ENCODE measurements around the gene ARMH1. TPM values are rescaled to one million over a fixed set of nuclear protein-coding genes. Genes with fewer than 3 reads are reported as not detected.

Gene ARMH1
- total and polyA plus RNA-seq, 4 donors, result 6.3 to 15.5 (median 10.9) TPM

- Histone ChIP-seq H3K9me3 (ENCODE audit: control insufficient read depth, insufficient read depth, low read length) (no peaks in the 10 kb centered on the region), H3K27me3 (ENCODE audit: control insufficient read depth, insufficient read depth, low read length) (no peaks in the 10 kb centered on the region), H3K27ac (ENCODE audit: low read depth, low read length) (no peak overlapping the region), H3K36me3 (ENCODE audit: control insufficient read depth, insufficient read depth, low read length) (no peaks in the 10 kb centered on the region), H3K4me3 (ENCODE audit: low read depth, low read length) (no peak overlapping the region), H3K4me1 (ENCODE audit: control insufficient read depth, insufficient read depth, low read length) (peaks cover 8% of the 10 kb centered on the region)
- WGBS (ENCODE audit: insufficient coverage), result 86% methylated on average over 4 of the region's 4 CpGs
- peak in 1 of 6 donors; percentile 83 for DNase-seq (ENCODE audit: low read depth in 4 of 6, low spot score in 6 of 6)
These were observed 42.6 kb downstream of the ARMH1 start for GRCh38 chr1:44717156-44717555.

DNA sequence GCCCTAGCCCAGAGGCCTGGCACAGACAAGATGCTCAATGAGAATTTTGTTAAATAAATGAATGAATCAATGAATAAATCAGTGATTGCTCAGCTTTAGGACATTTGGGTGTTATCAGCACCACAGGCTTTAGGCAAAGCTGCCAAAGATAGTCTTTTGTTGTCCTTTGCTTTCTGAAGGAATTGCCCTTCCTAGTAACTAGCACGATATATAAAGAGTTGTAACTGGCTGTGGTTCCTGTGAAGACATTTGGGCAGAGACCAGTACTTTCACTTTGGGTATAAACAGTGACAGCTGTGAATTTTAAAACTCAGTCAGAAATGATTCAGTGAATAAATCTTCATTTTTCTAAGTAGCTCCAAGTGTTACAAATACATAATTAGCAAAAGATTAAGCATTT is 43.1 kb downstream of the ARMH1 start:
- no peaks in the 10 kb centered on the region for H3K27me3 ChIP-seq (ENCODE audit: control insufficient read depth, insufficient read depth, low read length)
- no CpG with 5 or more reads among the region's 1 CpG for WGBS (ENCODE audit: insufficient coverage)
- peak in 1 of 6 donors; percentile 81 for DNase-seq (ENCODE audit: low read depth in 4 of 6, low spot score in 6 of 6)
- no peak overlapping the region for H3K27ac ChIP-seq (ENCODE audit: low read depth, low read length)
- no peak overlapping the region for H3K4me3 ChIP-seq (ENCODE audit: low read depth, low read length)
- H3K4me1 ChIP-seq (ENCODE audit: control insufficient read depth, insufficient read depth, low read length), result peaks cover 8% of the 10 kb centered on the region
- no peaks in the 10 kb centered on the region for H3K9me3 ChIP-seq (ENCODE audit: control insufficient read depth, insufficient read depth, low read length)
- H3K36me3 ChIP-seq (ENCODE audit: control insufficient read depth, insufficient read depth, low read length), result no peaks in the 10 kb centered on the region

DNA sequence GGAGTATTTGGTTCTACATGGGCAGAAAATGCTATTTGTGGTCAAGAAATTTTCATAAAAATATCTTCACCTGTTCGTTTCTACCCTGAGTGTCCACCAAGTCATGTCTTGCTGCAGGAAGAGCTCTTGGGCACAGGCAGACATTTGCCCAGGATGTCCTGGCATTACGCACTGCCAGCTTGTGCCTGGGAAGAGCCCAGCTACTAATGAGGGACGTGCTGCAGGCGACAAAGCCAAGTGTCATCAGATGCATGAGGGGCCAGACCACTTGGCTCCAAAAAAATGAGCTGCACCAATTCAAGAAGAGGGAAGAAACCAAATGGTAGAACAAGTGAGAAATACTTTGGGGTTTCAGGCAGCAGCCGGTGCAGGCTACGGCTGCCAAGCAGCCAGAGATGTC is 43.6 kb downstream of the ARMH1 start:
- no peak overlapping the region for H3K27ac ChIP-seq (ENCODE audit: low read depth, low read length)
- H3K4me3 ChIP-seq (ENCODE audit: low read depth, low read length), result no peak overlapping the region
- H3K4me1 ChIP-seq (ENCODE audit: control insufficient read depth, insufficient read depth, low read length), result peaks cover 8% of the 10 kb centered on the region
- no peaks in the 10 kb centered on the region for H3K27me3 ChIP-seq (ENCODE audit: control insufficient read depth, insufficient read depth, low read length)
- no peaks in the 10 kb centered on the region for H3K36me3 ChIP-seq (ENCODE audit: control insufficient read depth, insufficient read depth, low read length)
- 77% methylated on average over 6 of the region's 6 CpGs for WGBS (ENCODE audit: insufficient coverage)
- DNase-seq (ENCODE audit: low read depth in 4 of 6, low spot score in 6 of 6), result peak in 1 of 6 donors; percentile 66
- H3K9me3 ChIP-seq (ENCODE audit: control insufficient read depth, insufficient read depth, low read length), result no peaks in the 10 kb centered on the region

DNA sequence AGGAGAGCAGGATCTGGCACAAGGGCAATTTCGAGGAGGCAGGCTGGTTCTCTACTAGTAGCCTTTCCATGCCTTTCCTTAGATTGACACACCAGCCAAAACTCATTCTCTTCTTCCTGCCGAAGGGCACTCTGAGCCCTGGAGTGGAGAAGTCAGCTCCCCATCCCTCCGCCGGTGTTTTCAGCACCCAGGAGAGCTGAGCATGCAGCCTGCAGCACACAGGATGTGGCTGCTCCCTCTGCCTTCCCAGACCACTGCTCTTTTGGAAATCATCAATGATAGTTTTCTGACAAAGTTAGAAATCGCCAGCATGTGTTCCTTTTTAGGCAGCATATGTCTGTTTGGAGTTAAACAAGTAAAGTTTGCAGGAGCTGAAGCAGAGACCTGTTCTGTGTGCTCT is 44.8 kb downstream of the ARMH1 start:
- H3K36me3 ChIP-seq (ENCODE audit: control insufficient read depth, insufficient read depth, low read length), result no peaks in the 10 kb centered on the region
- WGBS (ENCODE audit: insufficient coverage), result 85% methylated on average over 4 of the region's 5 CpGs
- no peak overlapping the region for H3K27ac ChIP-seq (ENCODE audit: low read depth, low read length)
- H3K4me3 ChIP-seq (ENCODE audit: low read depth, low read length), result no peak overlapping the region
- peaks cover 8% of the 10 kb centered on the region for H3K4me1 ChIP-seq (ENCODE audit: control insufficient read depth, insufficient read depth, low read length)
- DNase-seq (ENCODE audit: low read depth in 4 of 6, low spot score in 6 of 6), result peak in 1 of 6 donors; percentile 20
- no peaks in the 10 kb centered on the region for H3K9me3 ChIP-seq (ENCODE audit: control insufficient read depth, insufficient read depth, low read length)
- H3K27me3 ChIP-seq (ENCODE audit: control insufficient read depth, insufficient read depth, low read length), result no peaks in the 10 kb centered on the region

DNA sequence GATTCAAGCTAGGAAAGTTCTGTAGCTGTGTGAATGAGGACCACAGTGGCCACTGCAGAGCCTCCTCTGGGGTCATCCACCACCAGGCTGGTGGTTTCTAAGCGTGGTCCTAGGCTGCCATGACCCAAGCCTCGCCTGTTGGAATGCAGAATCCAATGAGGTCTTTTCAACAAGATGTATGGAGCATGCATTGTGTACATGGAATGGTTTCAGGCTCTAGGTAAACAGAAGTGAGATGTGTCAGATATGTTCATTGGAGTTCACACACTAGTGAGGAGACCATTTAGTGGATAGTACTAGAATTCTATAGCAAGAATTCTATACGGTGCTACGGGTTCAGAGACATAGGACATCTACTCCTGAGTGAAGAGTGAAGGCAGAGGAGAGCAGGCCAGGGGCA is 45.8 kb downstream of the ARMH1 start:
- H3K27ac ChIP-seq (ENCODE audit: low read depth, low read length), result no peak overlapping the region
- H3K4me3 ChIP-seq (ENCODE audit: low read depth, low read length), result no peak overlapping the region
- peaks cover 8% of the 10 kb centered on the region for H3K4me1 ChIP-seq (ENCODE audit: control insufficient read depth, insufficient read depth, low read length)
- no peak for DNase-seq (ENCODE audit: low read depth in 4 of 6, low spot score in 6 of 6)
- peaks cover 4% of the 10 kb centered on the region for H3K36me3 ChIP-seq (ENCODE audit: control insufficient read depth, insufficient read depth, low read length)
- no peaks in the 10 kb centered on the region for H3K27me3 ChIP-seq (ENCODE audit: control insufficient read depth, insufficient read depth, low read length)
- H3K9me3 ChIP-seq (ENCODE audit: control insufficient read depth, insufficient read depth, low read length), result no peaks in the 10 kb centered on the region
- WGBS (ENCODE audit: insufficient coverage), result 81% methylated on average over 3 of the region's 4 CpGs

DNA sequence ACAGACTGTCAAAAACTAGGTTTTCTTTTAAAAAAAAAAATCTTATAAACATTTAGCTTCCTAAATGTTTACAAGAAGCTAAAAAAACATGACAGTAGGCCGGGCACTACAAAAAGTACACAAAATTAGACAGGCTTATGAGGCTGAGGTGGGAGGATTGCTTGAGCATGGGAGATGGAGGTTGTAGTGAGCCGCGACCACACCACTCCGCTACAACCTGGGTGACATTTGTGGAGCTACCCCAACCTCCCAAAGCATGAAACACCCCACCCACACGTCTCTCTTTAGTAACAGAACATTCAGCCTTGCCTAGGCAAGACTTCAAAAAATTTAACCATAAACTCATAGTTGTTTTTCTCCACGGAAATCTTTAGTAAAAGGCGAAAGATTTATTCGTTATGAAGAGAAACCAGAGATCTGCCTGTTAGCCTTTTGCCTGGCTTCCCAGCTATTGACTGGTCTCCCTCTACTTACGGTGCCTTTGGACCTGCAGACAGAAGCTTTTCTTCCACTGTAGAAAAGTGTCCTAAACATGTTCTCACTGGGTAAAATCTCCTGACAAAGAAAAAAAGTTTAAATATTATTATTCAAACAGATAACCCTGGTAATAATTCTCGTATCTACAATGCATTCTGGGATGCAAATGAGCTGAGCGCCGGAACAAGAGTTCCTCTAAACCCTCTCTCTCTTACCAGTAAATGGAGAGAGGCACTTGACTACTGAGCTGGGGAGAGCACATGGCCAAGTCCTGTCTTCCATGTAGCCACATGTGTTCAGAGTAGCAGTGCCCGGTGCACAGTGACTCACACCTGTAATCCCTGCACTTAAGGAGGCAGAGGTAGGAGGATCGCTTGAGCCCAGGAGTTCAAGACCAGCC is 47.2 kb downstream of the ARMH1 start:
- no peak overlapping the region for H3K4me3 ChIP-seq (ENCODE audit: low read depth, low read length)
- peaks cover 8% of the 10 kb centered on the region for H3K4me1 ChIP-seq (ENCODE audit: control insufficient read depth, insufficient read depth, low read length)
- H3K27me3 ChIP-seq (ENCODE audit: control insufficient read depth, insufficient read depth, low read length), result no peaks in the 10 kb centered on the region
- peak in 1 of 6 donors; percentile 26 for DNase-seq (ENCODE audit: low read depth in 4 of 6, low spot score in 6 of 6)
- peak overlapping the region; percentile 57 for H3K27ac ChIP-seq (ENCODE audit: low read depth, low read length)
- WGBS (ENCODE audit: insufficient coverage), result 72% methylated on average over 5 of the region's 14 CpGs
- no peaks in the 10 kb centered on the region for H3K9me3 ChIP-seq (ENCODE audit: control insufficient read depth, insufficient read depth, low read length)
- peaks cover 5% of the 10 kb centered on the region for H3K36me3 ChIP-seq (ENCODE audit: control insufficient read depth, insufficient read depth, low read length)

- Histone ChIP-seq H3K36me3 (ENCODE audit: control insufficient read depth, insufficient read depth, low read length) (peaks cover 5% of the 10 kb centered on the region), H3K4me1 (ENCODE audit: control insufficient read depth, insufficient read depth, low read length) (peaks cover 4% of the 10 kb centered on the region), H3K9me3 (ENCODE audit: control insufficient read depth, insufficient read depth, low read length) (no peaks in the 10 kb centered on the region), H3K27me3 (ENCODE audit: control insufficient read depth, insufficient read depth, low read length) (no peaks in the 10 kb centered on the region), H3K4me3 (ENCODE audit: low read depth, low read length) (no peak overlapping the region), H3K27ac (ENCODE audit: low read depth, low read length) (no peak overlapping the region)
- WGBS (ENCODE audit: insufficient coverage), result 87% methylated on average over 5 of the region's 9 CpGs
- no peak for DNase-seq (ENCODE audit: low read depth in 4 of 6, low spot score in 6 of 6)
These were observed 48.5 kb downstream of the ARMH1 start for GRCh38 chr1:44723064-44723463.

DNA sequence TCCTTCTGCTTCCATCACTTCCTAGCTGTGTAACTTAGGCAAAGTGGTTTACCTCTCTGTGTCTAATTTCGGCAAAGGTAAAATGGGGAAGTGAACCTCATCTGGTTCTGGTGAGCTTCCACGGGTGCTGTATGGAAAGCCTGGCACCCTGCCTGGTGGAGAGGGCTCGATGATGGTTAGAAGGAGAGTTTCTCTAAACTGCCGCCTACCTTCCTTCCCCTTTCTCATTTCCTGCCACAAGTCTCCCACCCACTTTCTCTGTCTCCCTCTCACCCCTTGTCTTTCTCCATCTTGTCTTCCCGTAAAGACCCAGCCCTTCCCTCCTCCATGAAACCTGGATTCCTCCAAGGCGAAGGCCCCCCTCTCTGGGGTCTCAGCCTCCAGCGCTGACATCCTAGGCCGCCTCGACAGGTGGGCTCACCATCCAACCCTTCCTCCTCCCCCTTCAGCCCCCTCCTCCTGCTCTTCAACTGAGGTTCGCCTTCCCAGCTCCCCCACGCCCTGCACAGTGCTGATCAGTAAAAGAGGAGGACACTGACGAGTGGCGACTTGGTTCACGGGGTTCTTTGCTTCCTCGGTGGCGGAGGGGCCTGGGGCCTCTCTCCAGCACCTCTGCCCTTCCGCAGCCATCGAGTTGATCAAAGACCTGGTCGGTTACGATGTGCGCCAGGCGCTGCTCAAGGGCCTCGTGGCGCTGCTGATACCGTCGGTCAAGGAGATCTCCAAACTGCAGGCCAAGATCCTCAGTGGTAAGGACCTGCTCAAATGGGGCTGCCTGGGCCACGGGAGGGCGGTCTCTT is 49.2 kb downstream of the ARMH1 start:
- no peaks in the 10 kb centered on the region for H3K4me1 ChIP-seq (ENCODE audit: control insufficient read depth, insufficient read depth, low read length)
- no peak overlapping the region for H3K27ac ChIP-seq (ENCODE audit: low read depth, low read length)
- no peaks in the 10 kb centered on the region for H3K27me3 ChIP-seq (ENCODE audit: control insufficient read depth, insufficient read depth, low read length)
- peaks cover 5% of the 10 kb centered on the region for H3K36me3 ChIP-seq (ENCODE audit: control insufficient read depth, insufficient read depth, low read length)
- no peaks in the 10 kb centered on the region for H3K9me3 ChIP-seq (ENCODE audit: control insufficient read depth, insufficient read depth, low read length)
- WGBS (ENCODE audit: insufficient coverage), result 89% methylated on average over 22 of the region's 28 CpGs
- DNase-seq (ENCODE audit: low read depth in 4 of 6, low spot score in 6 of 6), result no peak
- H3K4me3 ChIP-seq (ENCODE audit: low read depth, low read length), result no peak overlapping the region

GRCh38 chr1:44724296-44724954 is 49.9 kb downstream of the ARMH1 start:
- Histone ChIP-seq H3K4me1 (ENCODE audit: control insufficient read depth, insufficient read depth, low read length) (no peaks in the 10 kb centered on the region), H3K27me3 (ENCODE audit: control insufficient read depth, insufficient read depth, low read length) (no peaks in the 10 kb centered on the region), H3K9me3 (ENCODE audit: control insufficient read depth, insufficient read depth, low read length) (no peaks in the 10 kb centered on the region), H3K36me3 (ENCODE audit: control insufficient read depth, insufficient read depth, low read length) (peaks cover 5% of the 10 kb centered on the region), H3K4me3 (ENCODE audit: low read depth, low read length) (no peak overlapping the region), H3K27ac (ENCODE audit: low read depth, low read length) (no peak overlapping the region)
- WGBS (ENCODE audit: insufficient coverage), result 79% methylated on average over 63 of the region's 64 CpGs
- no peak for DNase-seq (ENCODE audit: low read depth in 4 of 6, low spot score in 6 of 6)

Measured in spinal cord (tissue), 10 donors.